Trophoblast cell (in vitro differentiated cells and primary cell): ENCODE measurements around the gene OLIG3.

Experiments
- DNase-seq, 2 donors: peaks; one replicate each; pipeline ENCODE4 v3.0.0-alpha.2; 2016
- H2AFZ ChIP-seq: 2 replicates; pipeline ENCODE4 v1.6.1; 2013; ENCODE audit warnings: low read length, moderate library complexity, mild to moderate bottlenecking; ENCODE audit not compliant: insufficient read depth, poor library complexity
- H2AK5ac ChIP-seq: 2 replicates; pipeline ENCODE4 v1.6.1; 2013; ENCODE audit warnings: mild to moderate bottlenecking, low read length
- H2BK120ac ChIP-seq: 2 replicates; pipeline ENCODE4 v1.6.1; 2013; ENCODE audit warnings: low read length, mild to moderate bottlenecking, moderate library complexity; ENCODE audit not compliant: insufficient read depth, poor library complexity
- H2BK12ac ChIP-seq: 2 replicates; pipeline ENCODE4 v1.6.1; 2013; ENCODE audit warnings: mild to moderate bottlenecking, low read length, moderate library complexity
- H2BK5ac ChIP-seq: 2 replicates; pipeline ENCODE4 v1.6.1; 2013; ENCODE audit warnings: low read length, low read depth, moderate library complexity, mild to moderate bottlenecking; ENCODE audit not compliant: poor library complexity
- H3K14ac ChIP-seq: 2 replicates; pipeline ENCODE4 v1.6.1; 2013; ENCODE audit warnings: mild to moderate bottlenecking, low read length
- H3K18ac ChIP-seq: 2 replicates; pipeline ENCODE4 v1.6.1; 2013; ENCODE audit warnings: mild to moderate bottlenecking, low read length
- H3K23ac ChIP-seq: 2 replicates; pipeline ENCODE4 v1.6.1; 2013; ENCODE audit warnings: low read length
- H3K27ac ChIP-seq: 2 replicates; pipeline ENCODE4 v1.5.1; 2013; ENCODE audit warnings: low read depth, mild to moderate bottlenecking, inconsistent platforms, low read length, moderate library complexity
- H3K27me3 ChIP-seq: 2 replicates; pipeline ENCODE4 v1.6.1; 2013; ENCODE audit warnings: inconsistent platforms, mild to moderate bottlenecking, low read length, moderate library complexity; ENCODE audit not compliant: insufficient read depth
- H3K36me3 ChIP-seq, 2 experiments: 1 replicate in 1 of 2; 2 replicates in 1 of 2; pipeline ENCODE4 v1.6.1; 2013; ENCODE audit warnings: low read length in 2 of 2, mild to moderate bottlenecking in 2 of 2, moderate library complexity in 1 of 2; ENCODE audit not compliant: insufficient read depth in 2 of 2, control insufficient read depth in 1 of 2
- H3K4ac ChIP-seq: 2 replicates; pipeline ENCODE4 v1.6.1; 2013; ENCODE audit warnings: low read depth, mild to moderate bottlenecking, low read length, moderate library complexity
- H3K4me1 ChIP-seq, 2 experiments: 1 replicate in 1 of 2; 2 replicates in 1 of 2; pipeline ENCODE4 v1.6.1; 2013; ENCODE audit warnings: low read length in 2 of 2, mild to moderate bottlenecking in 2 of 2, moderate library complexity in 1 of 2; ENCODE audit not compliant: insufficient read depth in 2 of 2, control insufficient read depth in 1 of 2
- H3K4me2 ChIP-seq: 2 replicates; pipeline ENCODE4 v1.6.1; 2013; ENCODE audit warnings: inconsistent platforms, mild to moderate bottlenecking, low read length, moderate library complexity
- H3K4me3 ChIP-seq: 2 replicates; pipeline ENCODE4 v1.5.1; 2013; ENCODE audit warnings: mild to moderate bottlenecking, low read depth, low read length, inconsistent platforms
- H3K79me1 ChIP-seq: one replicate; pipeline ENCODE4 v1.6.1; 2013; ENCODE audit warnings: low read length
- H3K79me2 ChIP-seq: 2 replicates; pipeline ENCODE4 v1.6.1; 2013; ENCODE audit warnings: low read length, mild to moderate bottlenecking; ENCODE audit not compliant: control insufficient read depth, insufficient read depth, poor library complexity
- H3K9ac ChIP-seq: 2 replicates; pipeline ENCODE4 v1.6.1; 2013; ENCODE audit warnings: mild to moderate bottlenecking, low read length
- H3K9me3 ChIP-seq: 2 replicates; pipeline ENCODE4 v1.6.1; 2013; ENCODE audit warnings: low read depth, mild to moderate bottlenecking, control low read depth, inconsistent platforms, low read length; ENCODE audit not compliant: insufficient read depth
- H4K12ac ChIP-seq: 2 replicates; pipeline ENCODE4 v1.6.1; 2013; ENCODE audit warnings: low read depth, mild to moderate bottlenecking, low read length, moderate library complexity
- H4K8ac ChIP-seq: 2 replicates; pipeline ENCODE4 v1.6.1; 2013; ENCODE audit warnings: low read depth, mild to moderate bottlenecking, low read length, moderate library complexity
- H4K91ac ChIP-seq: one replicate; pipeline ENCODE4 v1.6.1; 2013; ENCODE audit warnings: low read depth, mild to moderate bottlenecking, low read length, moderate library complexity
- WGBS: extraction: QIAGEN DNeasy Blood & Tissue Kit; methylation state at CpG from one replicate; pipeline ENCODE4 v1.1.7; 2013; ENCODE audit warnings: missing lambda C conversion rate; ENCODE audit not compliant: insufficient read length, insufficient coverage; ENCODE audit errors: extremely low coverage; 5-methylcytosine and 5-hydroxymethylcytosine counted together

OLIG3 gene

DNA sequence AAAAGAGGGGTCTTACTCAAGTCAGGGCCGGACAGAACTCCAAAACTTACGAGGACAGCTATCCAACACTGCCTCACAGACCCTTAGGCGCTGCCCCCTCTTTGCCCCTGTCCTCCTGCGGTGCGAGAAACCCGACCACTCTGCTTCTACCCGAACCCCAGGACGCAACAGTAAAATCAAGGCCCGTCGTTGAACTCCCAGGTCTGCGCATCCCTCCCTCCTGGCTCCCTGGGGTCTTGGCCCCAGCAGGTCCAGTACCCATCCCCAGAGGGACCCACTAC, 6.4 kb downstream of the OLIG3 start:
- Histone ChIP-seq H4K12ac (no peak overlapping the region), H2BK5ac (no peak overlapping the region), H3K27ac (no peak overlapping the region), H3K79me1 (no peaks in the 10 kb centered on the region), H2BK120ac (no peak overlapping the region), H2AK5ac (no peak overlapping the region), H3K36me3 (no peaks in the 10 kb centered on the region), H2BK12ac (no peak overlapping the region), H4K8ac (no peak overlapping the region), H3K23ac (no peak overlapping the region), H3K9me3 (no peaks in the 10 kb centered on the region), H4K91ac (no peak overlapping the region), H3K79me2 (no peaks in the 10 kb centered on the region), H2AFZ (no peak overlapping the region), H3K18ac (no peak overlapping the region), H3K9ac (no peak overlapping the region), H3K4ac (no peak overlapping the region), H3K14ac (no peak overlapping the region), H3K27me3 (peaks cover 69% of the 10 kb centered on the region), H3K4me2 (no peak overlapping the region), H3K4me1 (peaks cover 12 to 13% of the 10 kb centered on the region in 2 experiments), H3K4me3 (no peak overlapping the region)
- no peak for DNase-seq
- WGBS = no CpG with 5 or more reads among the region's 11 CpGs

DNA sequence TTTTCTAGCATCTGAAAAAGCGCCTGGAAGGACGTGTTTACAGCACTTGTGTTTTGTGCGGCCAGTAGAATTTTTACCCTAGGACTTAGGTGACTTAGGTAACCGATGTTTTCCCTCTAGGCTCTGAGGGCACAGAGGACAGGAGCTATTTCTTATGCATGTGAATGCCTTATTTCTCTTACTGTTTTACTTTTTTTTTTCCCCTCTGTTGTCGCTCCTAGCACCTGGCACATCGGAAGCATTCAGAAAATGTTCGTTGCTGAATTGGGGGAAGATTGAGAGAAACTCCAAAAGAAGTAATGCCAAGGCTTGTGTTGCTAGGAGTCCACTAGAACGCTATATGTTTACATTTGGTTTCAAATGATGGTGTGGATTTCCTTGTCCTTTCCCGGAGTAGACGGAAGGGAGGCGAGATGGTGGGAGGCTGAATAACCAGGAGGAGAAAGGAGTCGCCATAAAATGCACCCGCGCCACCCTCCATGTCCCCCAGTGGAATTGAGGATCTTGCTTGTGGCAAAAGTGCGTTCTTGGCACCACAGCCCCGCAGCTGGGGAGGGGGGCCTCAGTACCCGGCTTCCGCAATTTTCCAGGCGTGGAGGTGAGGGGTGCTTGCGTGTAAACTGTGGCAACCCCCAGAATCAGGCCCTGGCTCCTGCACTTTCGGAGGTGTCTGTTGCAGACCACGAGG, 6.9 kb downstream of the OLIG3 start:
- Histone ChIP-seq H2BK5ac (no peak overlapping the region), H2AFZ (no peak overlapping the region), H3K4ac (no peak overlapping the region), H2AK5ac (no peak overlapping the region), H3K18ac (no peak overlapping the region), H2BK12ac (no peak overlapping the region), H3K23ac (no peak overlapping the region), H4K8ac (no peak overlapping the region), H3K79me1 (no peaks in the 10 kb centered on the region), H3K9me3 (no peaks in the 10 kb centered on the region), H3K4me3 (no peak overlapping the region), H3K4me1 (peaks cover 12 to 13% of the 10 kb centered on the region in 2 experiments), H3K4me2 (no peak overlapping the region), H3K27me3 (peaks cover 65% of the 10 kb centered on the region), H4K12ac (no peak overlapping the region), H3K79me2 (no peaks in the 10 kb centered on the region), H3K9ac (no peak overlapping the region), H2BK120ac (no peak overlapping the region), H4K91ac (no peak overlapping the region), H3K36me3 (no peaks in the 10 kb centered on the region), H3K27ac (no peak overlapping the region), H3K14ac (no peak overlapping the region)
- DNase-seq = no peak
- no CpG with 5 or more reads among the region's 22 CpGs for WGBS

DNA sequence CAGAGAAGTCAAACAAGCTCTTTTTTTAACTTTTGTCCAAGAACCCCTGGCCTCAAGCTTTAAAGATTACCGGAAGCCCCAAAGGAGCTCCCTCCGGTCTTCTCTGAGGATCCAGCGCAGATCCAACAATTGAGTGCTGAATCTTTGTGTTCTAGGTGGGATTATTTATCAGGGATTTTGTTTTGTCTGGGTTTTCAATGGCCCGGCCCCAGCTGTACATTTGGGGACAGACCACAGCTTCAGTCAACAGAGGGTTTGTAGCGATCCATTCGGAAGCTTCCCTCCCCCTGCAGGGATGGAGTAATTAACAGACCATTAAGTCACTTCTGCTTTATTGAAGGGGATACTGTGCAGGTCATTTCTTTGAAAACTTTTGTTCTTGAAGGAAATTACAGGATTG, 7.8 kb downstream of the OLIG3 start:
- Histone ChIP-seq H2AK5ac (no peak overlapping the region), H3K18ac (no peak overlapping the region), H4K8ac (no peak overlapping the region), H3K36me3 (no peaks in the 10 kb centered on the region), H2AFZ (no peak overlapping the region), H3K79me1 (no peaks in the 10 kb centered on the region), H3K79me2 (no peaks in the 10 kb centered on the region), H3K4me1 (peaks cover 12 to 13% of the 10 kb centered on the region in 2 experiments), H2BK120ac (no peak overlapping the region), H3K9me3 (no peaks in the 10 kb centered on the region), H4K12ac (no peak overlapping the region), H2BK12ac (no peak overlapping the region), H3K4ac (no peak overlapping the region), H3K27me3 (peaks cover 57% of the 10 kb centered on the region), H3K23ac (no peak overlapping the region), H4K91ac (no peak overlapping the region), H3K9ac (no peak overlapping the region), H3K4me3 (no peak overlapping the region), H3K4me2 (no peak overlapping the region), H3K27ac (no peak overlapping the region), H2BK5ac (no peak overlapping the region), H3K14ac (no peak overlapping the region)
- no CpG with 5 or more reads among the region's 6 CpGs for WGBS
- DNase-seq = no peak

DNA sequence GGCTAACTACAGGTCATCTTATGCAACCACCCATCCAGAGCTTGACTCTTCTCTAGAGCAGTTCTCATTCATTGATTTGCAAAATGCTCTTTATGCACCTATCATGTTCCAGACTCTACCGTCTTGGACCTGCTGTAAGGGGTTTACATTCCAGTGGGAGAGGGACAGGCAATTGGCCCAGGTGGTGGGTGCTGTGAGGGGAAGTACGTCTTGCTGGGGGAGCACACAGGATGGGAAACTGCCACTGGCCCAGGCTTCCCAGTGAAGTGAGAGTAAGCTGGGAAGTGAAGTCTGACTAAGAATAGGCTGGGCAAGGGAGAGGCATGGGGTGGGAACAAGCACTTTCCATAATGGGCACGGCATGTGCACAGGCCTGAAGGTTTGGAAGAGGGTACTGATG, 13.8 kb downstream of the OLIG3 start:
- H3K9me3 ChIP-seq = peaks cover 2% of the 10 kb centered on the region
- no peaks in the 10 kb centered on the region for H3K79me1 ChIP-seq
- H3K9ac ChIP-seq = no peak overlapping the region
- H3K14ac ChIP-seq = no peak overlapping the region
- no peaks in the 10 kb centered on the region for H3K36me3 ChIP-seq
- no peak overlapping the region for H3K4me2 ChIP-seq
- H3K27me3 ChIP-seq = peaks cover 6% of the 10 kb centered on the region
- H4K12ac ChIP-seq = no peak overlapping the region
- no peak overlapping the region for H2BK5ac ChIP-seq
- H2BK12ac ChIP-seq = no peak overlapping the region
- no peak overlapping the region for H3K4me3 ChIP-seq
- no peak overlapping the region for H4K91ac ChIP-seq
- H2BK120ac ChIP-seq = no peak overlapping the region
- DNase-seq = no peak
- no peak overlapping the region for H3K23ac ChIP-seq
- WGBS = no CpG with 5 or more reads among the region's 3 CpGs
- no peaks in the 10 kb centered on the region for H3K4me1 ChIP-seq
- H4K8ac ChIP-seq = no peak overlapping the region
- no peaks in the 10 kb centered on the region for H3K79me2 ChIP-seq
- H2AFZ ChIP-seq = no peak overlapping the region
- no peak overlapping the region for H2AK5ac ChIP-seq
- no peak overlapping the region for H3K18ac ChIP-seq
- no peak overlapping the region for H3K4ac ChIP-seq
- H3K27ac ChIP-seq = no peak overlapping the region
